Measurements from ENCODE around the gene USP13. TPM values are rescaled to one million over a fixed set of nuclear protein-coding genes. Genes with fewer than 3 reads are reported as not detected.

The USP13 gene
- total and polyA plus RNA-seq, 2 experiments from 2014 or later: 9.6 to 15.7 TPM

DNA sequence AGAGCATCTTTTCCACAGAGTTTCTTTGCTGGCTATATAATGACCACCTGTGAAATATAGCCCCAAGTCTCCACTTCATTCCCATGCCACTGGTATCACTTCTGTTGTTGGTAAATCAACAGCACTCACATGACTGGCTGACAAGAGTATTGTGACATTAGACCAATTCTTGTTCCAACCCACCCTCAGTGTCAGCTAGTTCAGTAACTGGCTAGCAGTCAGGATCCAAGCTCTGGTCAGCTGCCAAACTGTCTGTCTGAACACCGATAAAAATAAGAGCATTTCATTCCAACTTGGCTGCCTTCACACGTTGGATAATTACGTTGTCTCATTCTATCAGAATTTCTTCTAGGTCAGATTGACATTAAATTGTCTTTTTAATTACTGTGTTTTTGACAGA, 166.5 kb downstream of the USP13 start:
- Histone ChIP-seq H3K27ac (no peak overlapping the region), H4K20me1 (ENCODE audit: insufficient read depth, poor library complexity, severe bottlenecking) (no peaks in the 10 kb centered on the region), H3K4me2 (no peak overlapping the region), H3K9me2 (replicated peaks; ENCODE audit: insufficient read depth) (no peaks in the 10 kb centered on the region), H2AFZ (no peak overlapping the region), H3K79me2 (no peaks in the 10 kb centered on the region), H3K27me3 (peaks cover 6% of the 10 kb centered on the region), H3K4me1 (ENCODE audit: insufficient read depth) (no peaks in the 10 kb centered on the region), H3K9me3 (ENCODE audit: low read depth) (no peaks in the 10 kb centered on the region), H3K4me3 (no peak overlapping the region), H3K36me3 (replicated peaks; ENCODE audit: insufficient read depth, low read depth) (no peaks in the 10 kb centered on the region)
- TF ChIP-seq EZH2 (IDR thresholded peaks at IDR 0.05; ENCODE audit: borderline replicate concordance) (no peak), EZH2phosphoT487 (IDR thresholded peaks at IDR 0.05; ENCODE audit: low read depth, severe bottlenecking, unreplicated experiment) (no peak)
- TF ChIP-seq, protein P1, sequence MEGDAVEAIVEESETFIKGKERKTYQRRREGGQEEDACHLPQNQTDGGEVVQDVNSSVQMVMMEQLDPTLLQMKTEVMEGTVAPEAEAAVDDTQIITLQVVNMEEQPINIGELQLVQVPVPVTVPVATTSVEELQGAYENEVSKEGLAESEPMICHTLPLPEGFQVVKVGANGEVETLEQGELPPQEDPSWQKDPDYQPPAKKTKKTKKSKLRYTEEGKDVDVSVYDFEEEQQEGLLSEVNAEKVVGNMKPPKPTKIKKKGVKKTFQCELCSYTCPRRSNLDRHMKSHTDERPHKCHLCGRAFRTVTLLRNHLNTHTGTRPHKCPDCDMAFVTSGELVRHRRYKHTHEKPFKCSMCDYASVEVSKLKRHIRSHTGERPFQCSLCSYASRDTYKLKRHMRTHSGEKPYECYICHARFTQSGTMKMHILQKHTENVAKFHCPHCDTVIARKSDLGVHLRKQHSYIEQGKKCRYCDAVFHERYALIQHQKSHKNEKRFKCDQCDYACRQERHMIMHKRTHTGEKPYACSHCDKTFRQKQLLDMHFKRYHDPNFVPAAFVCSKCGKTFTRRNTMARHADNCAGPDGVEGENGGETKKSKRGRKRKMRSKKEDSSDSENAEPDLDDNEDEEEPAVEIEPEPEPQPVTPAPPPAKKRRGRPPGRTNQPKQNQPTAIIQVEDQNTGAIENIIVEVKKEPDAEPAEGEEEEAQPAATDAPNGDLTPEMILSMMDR (IDR thresholded peaks at IDR 0.05; ENCODE audit: poor library complexity): no peak
- 94% methylated on average over 3 of the region's 3 CpGs for WGBS (ENCODE audit: low lambda C conversion rate, missing lambda C conversion rate)
- DNase-seq (ENCODE audit: low spot score): no peak

DNA sequence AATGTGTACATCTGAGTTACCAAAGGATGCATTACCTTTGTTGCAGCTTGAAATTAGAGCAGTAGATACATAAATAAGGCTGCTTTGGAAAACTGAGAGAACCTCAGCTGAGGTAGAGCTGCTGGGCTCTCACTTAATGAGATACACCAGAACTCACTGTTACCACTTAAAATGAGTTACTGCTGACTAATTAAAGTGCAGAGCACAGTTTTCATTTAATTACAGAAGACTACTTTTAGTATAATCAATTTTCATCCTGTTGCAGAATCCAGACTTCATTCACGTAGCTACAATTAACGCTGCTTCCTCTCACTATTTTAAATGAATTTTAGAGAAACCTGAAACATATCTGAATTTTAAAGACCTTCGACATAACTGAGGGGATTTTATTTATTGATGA, 169.5 kb downstream of the USP13 start:
- WGBS (ENCODE audit: low lambda C conversion rate, missing lambda C conversion rate): 94% methylated on average over 3 of the region's 3 CpGs
- no peak for DNase-seq (ENCODE audit: low spot score)
- Histone ChIP-seq H3K4me3 (no peak overlapping the region), H3K27me3 (peaks cover 14% of the 10 kb centered on the region), H3K4me2 (no peak overlapping the region), H3K9me2 (replicated peaks; ENCODE audit: insufficient read depth) (no peaks in the 10 kb centered on the region), H3K9me3 (ENCODE audit: low read depth) (no peaks in the 10 kb centered on the region), H4K20me1 (ENCODE audit: insufficient read depth, poor library complexity, severe bottlenecking) (no peaks in the 10 kb centered on the region), H3K27ac (no peak overlapping the region), H3K4me1 (ENCODE audit: insufficient read depth) (no peaks in the 10 kb centered on the region), H3K79me2 (no peaks in the 10 kb centered on the region), H2AFZ (no peak overlapping the region), H3K36me3 (replicated peaks; ENCODE audit: insufficient read depth, low read depth) (no peaks in the 10 kb centered on the region)
- TF ChIP-seq, protein P1 (IDR thresholded peaks at IDR 0.05; ENCODE audit: poor library complexity): no peak
- TF ChIP-seq EZH2phosphoT487 (IDR thresholded peaks at IDR 0.05; ENCODE audit: low read depth, severe bottlenecking, unreplicated experiment) (no peak), EZH2 (IDR thresholded peaks at IDR 0.05; ENCODE audit: borderline replicate concordance) (no peak)

DNA sequence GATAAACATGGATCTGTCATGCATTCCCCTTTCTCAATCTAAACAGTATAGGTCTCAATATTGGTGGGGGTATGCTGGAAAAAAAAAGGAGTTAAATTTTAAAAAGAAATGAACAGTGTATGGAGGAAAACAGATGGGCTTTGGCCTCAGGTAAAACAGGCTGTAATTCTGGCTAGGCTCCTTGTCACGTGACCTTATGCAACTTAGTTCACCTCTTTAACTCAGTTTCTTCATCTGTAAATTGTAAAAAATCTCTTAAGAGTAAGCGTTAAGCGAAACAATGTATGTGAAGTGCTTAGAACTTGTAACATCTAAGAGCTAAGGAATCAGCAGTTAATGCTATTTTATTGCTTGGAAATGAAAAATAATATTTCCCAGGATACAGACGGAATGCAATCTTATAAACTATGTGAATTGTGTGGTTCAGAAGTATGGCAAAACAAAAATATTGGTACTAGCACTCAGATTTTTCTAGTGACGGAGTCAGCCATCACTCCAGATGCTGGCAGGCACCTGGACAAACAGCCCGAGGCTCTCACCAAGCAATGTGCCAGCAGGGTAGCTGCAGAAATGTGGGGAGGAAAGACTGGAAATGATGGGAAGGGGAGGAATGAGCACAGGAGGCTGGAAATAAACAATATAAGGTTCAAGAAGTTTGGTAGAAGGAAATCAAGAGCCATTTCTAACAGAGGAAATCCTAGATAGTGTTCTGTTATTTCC, 172.8 kb downstream of the USP13 start:
- 74% methylated on average over 6 of the region's 6 CpGs for WGBS (ENCODE audit: low lambda C conversion rate, missing lambda C conversion rate)
- DNase-seq (ENCODE audit: low spot score): no peak
- TF ChIP-seq, protein P1 (IDR thresholded peaks at IDR 0.05; ENCODE audit: poor library complexity): no peak
- TF ChIP-seq EZH2 (IDR thresholded peaks at IDR 0.05; ENCODE audit: borderline replicate concordance) (no peak), EZH2phosphoT487 (IDR thresholded peaks at IDR 0.05; ENCODE audit: low read depth, severe bottlenecking, unreplicated experiment) (no peak)

More for the DNA sequence above, 172.8 kb downstream of the USP13 start:
- Histone ChIP-seq H3K9me3 (ENCODE audit: low read depth) (no peaks in the 10 kb centered on the region), H3K4me3 (no peak overlapping the region), H3K27ac (no peak overlapping the region), H3K79me2 (no peaks in the 10 kb centered on the region), H4K20me1 (ENCODE audit: insufficient read depth, poor library complexity, severe bottlenecking) (no peaks in the 10 kb centered on the region), H3K9me2 (replicated peaks; ENCODE audit: insufficient read depth) (no peaks in the 10 kb centered on the region), H2AFZ (no peak overlapping the region), H3K27me3 (peaks cover 14% of the 10 kb centered on the region), H3K36me3 (replicated peaks; ENCODE audit: insufficient read depth, low read depth) (no peaks in the 10 kb centered on the region), H3K4me1 (ENCODE audit: insufficient read depth) (no peaks in the 10 kb centered on the region), H3K4me2 (no peak overlapping the region)

All from hepatocyte (in vitro differentiated cells).